SH-SY5Y (cell line): ENCODE measurements around the gene PPFIA1.

Experiments
- GATA2 ChIP-seq: IDR thresholded peaks from 2 replicates; pipeline ENCODE4 v1.6.1; 2011; ENCODE audit warnings: mild to moderate bottlenecking, low read depth, low read length
- GATA3 ChIP-seq: IDR thresholded peaks from 2 replicates; pipeline ENCODE4 v1.6.1; 2011; ENCODE audit warnings: low read depth, mild to moderate bottlenecking, low read length, moderate library complexity

DNA sequence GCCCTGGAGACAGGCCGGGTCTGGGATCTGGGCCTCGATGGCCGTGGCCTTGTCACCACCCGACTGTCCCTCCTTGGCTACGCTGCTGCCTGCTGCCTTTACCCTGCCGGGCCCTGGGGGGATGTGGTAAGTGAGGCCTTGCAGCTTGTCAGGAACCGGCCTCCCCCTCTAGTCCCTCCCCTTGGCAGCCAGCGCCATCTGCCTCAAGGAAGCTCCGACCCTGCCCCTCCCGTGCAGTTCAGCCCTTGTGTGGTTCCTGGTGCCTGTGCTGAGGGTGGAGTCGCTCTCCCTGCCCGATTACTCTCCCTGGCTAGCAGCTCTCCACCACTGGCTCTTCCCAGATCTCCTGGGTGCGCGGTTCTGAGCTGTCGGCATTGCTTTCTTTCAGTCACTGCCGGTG is 161.6 kb downstream of the PPFIA1 start:
- TF ChIP-seq GATA2 (no peak), GATA3 (no peak)
